Liver (tissue), 10 donors: ENCODE measurements around the gene POU3F3. TPM values are rescaled to one million over a fixed set of nuclear protein-coding genes. Genes with fewer than 3 reads are reported as not detected.
A peak's percentile ranks its signal among the peaks of the same experiment; 100 is the strongest.

Source experiments
- DNase-seq: peaks from one replicate; pipeline ENCODE4 v3.0.0-alpha.2; 2017; ENCODE audit warnings: low spot score
- H3K27ac ChIP-seq, 2 donors: one replicate each; pipeline ENCODE4 v1.7.0; 2013; ENCODE audit warnings: inconsistent platforms in 2 of 2, low read length in 2 of 2, control low read depth in 1 of 2, low read depth in 1 of 2, mild to moderate bottlenecking in 1 of 2
- H3K27me3 ChIP-seq, 4 donors: one replicate each; pipeline versions ENCODE4 v1.6.1 to v1.7.0; 2013; ENCODE audit warnings: low read length in 3 of 4, inconsistent platforms in 1 of 4, mild to moderate bottlenecking in 1 of 4, moderate library complexity in 1 of 4; ENCODE audit not compliant: control insufficient read depth in 4 of 4, insufficient read depth in 4 of 4
- H3K36me3 ChIP-seq, 4 donors: one replicate each; pipeline versions ENCODE4 v1.6.1 to v1.7.0; 2013; ENCODE audit warnings: low read length in 3 of 4, mild to moderate bottlenecking in 3 of 4, low read depth in 1 of 4, moderate library complexity in 1 of 4; ENCODE audit not compliant: control insufficient read depth in 4 of 4, insufficient read depth in 3 of 4
- H3K4me1 ChIP-seq, 4 donors: one replicate each; pipeline versions ENCODE4 v1.6.1 to v1.7.0; 2013; ENCODE audit warnings: low read length in 3 of 4, mild to moderate bottlenecking in 3 of 4, moderate library complexity in 1 of 4; ENCODE audit not compliant: control insufficient read depth in 4 of 4, insufficient read depth in 4 of 4
- H3K4me3 ChIP-seq, 3 donors: one replicate each; pipeline versions ENCODE4 v1.6.1 to v1.7.0; 2013; ENCODE audit warnings: low read length in 3 of 3, control low read depth in 1 of 3, low read depth in 1 of 3, mild to moderate bottlenecking in 1 of 3
- H3K9ac ChIP-seq, 2 donors: one replicate each; pipeline ENCODE4 v1.7.0; 2013; ENCODE audit warnings: low read length in 2 of 2, mild to moderate bottlenecking in 2 of 2, moderate library complexity in 2 of 2, control low read depth in 1 of 2, low read depth in 1 of 2
- H3K9me3 ChIP-seq, 4 donors: one replicate each; pipeline versions ENCODE4 v1.6.1 to v1.7.0; 2013; ENCODE audit warnings: low read length in 3 of 4; ENCODE audit not compliant: control insufficient read depth in 4 of 4
- EGR1 ChIP-seq, 2 donors: IDR thresholded peaks; 2 replicates each; pipeline ENCODE4 v1.6.1; 2016 to 2018; ENCODE audit warnings: antibody characterized with exemption in 2 of 2, low read depth in 2 of 2
- FOXA2 ChIP-seq: IDR thresholded peaks from 2 replicates; pipeline ENCODE4 v1.6.1; 2016; ENCODE audit warnings: antibody characterized with exemption
- GABPA ChIP-seq, 2 donors: IDR thresholded peaks in 1 of 2; conservative IDR thresholded peaks in 1 of 2; 2 replicates each; pipeline ENCODE4 v1.6.1; 2016; ENCODE audit warnings: antibody characterized with exemption in 2 of 2, mild to moderate bottlenecking in 1 of 2, moderate library complexity in 1 of 2
- HNF4A ChIP-seq, 2 donors: conservative IDR thresholded peaks; 2 replicates each; pipeline ENCODE4 v1.6.1; 2016; ENCODE audit warnings: antibody characterized with exemption in 2 of 2, mild to moderate bottlenecking in 2 of 2
- HNF4G ChIP-seq: IDR thresholded peaks from 2 replicates; pipeline ENCODE4 v1.6.1; 2016; ENCODE audit warnings: antibody characterized with exemption
- JUND ChIP-seq, 2 donors: IDR thresholded peaks; 2 replicates each; pipeline ENCODE4 v1.6.1; 2016; ENCODE audit warnings: antibody characterized with exemption in 2 of 2
- RXRA ChIP-seq, 2 donors: IDR thresholded peaks; 2 replicates each; pipeline ENCODE4 v1.6.1; 2017 to 2018; ENCODE audit warnings: antibody characterized with exemption in 2 of 2, mild to moderate bottlenecking in 1 of 2
- SP1 ChIP-seq: IDR thresholded peaks from 2 replicates; pipeline ENCODE4 v1.6.1; 2018; ENCODE audit warnings: antibody characterized with exemption, mild to moderate bottlenecking
- TAF1 ChIP-seq: conservative IDR thresholded peaks from 2 replicates; pipeline ENCODE4 v1.6.1; 2016; ENCODE audit warnings: antibody characterized with exemption, mild to moderate bottlenecking
- YY1 ChIP-seq: IDR thresholded peaks from 2 replicates; pipeline ENCODE4 v1.6.1; 2016; ENCODE audit warnings: antibody characterized with exemption, mild to moderate bottlenecking
- WGBS: extraction: QIAGEN DNeasy Blood & Tissue Kit; methylation state at CpG from one replicate; pipeline ENCODE4 v1.1.7; 2013; 5-methylcytosine and 5-hydroxymethylcytosine counted together
- polyA plus RNA-seq, 2 donors: library from polyadenylated mRNA; stranded (reverse) in 1 of 2; unstranded in 1 of 2; fragments of 200-250 nt in 1 of 2; fragments of >200 nt in 1 of 2; fragmentation: Nextera tagmentation in 1 of 2; extraction: Ambion mirVana in 1 of 2; gene quantifications; one replicate each; pipeline versions ENCODE4 v1.2.1 to v1.2.3, GENCODE V29; 2013 to 2015
- small RNA-seq: library from RNA; depleted of rRNA; stranded (forward); fragments of <200 nt; gene quantifications from one replicate; pipeline ENCODE3, GENCODE V24; 2014
- total RNA-seq, 2 donors: library from RNA; depleted of rRNA; stranded (reverse); fragments of >200 nt; gene quantifications; one replicate each; pipeline ENCODE4 v1.2.3, GENCODE V29; 2014
- TF ChIP-seq, protein P1 (sequence below): IDR thresholded peaks from 2 replicates; pipeline ENCODE4 v1.6.1; 2016; ENCODE audit warnings: antibody characterized with exemption, mild to moderate bottlenecking
- TF ChIP-seq, protein P2 (sequence below): IDR thresholded peaks from 2 replicates; pipeline ENCODE4 v1.6.1; 2016; ENCODE audit warnings: antibody characterized with exemption
- TF ChIP-seq, protein P3 (sequence below): IDR thresholded peaks from 2 replicates; pipeline ENCODE4 v1.6.1; 2016; ENCODE audit warnings: antibody characterized with exemption
- TF ChIP-seq, protein P4 (sequence below): fragments of 150-350 bp; IDR thresholded peaks from 2 replicates; pipeline ENCODE4 v1.5.1; 2017; ENCODE audit warnings: improper control_type of control experiment, low read depth, low read length; ENCODE audit not compliant: missing input control
- donor health status: healthy.
- donor health status: healthy.
- donor health status: healthy.
- donor health status: healthy.
- donor health status: healthy.

POU3F3 gene
- total and polyA plus RNA-seq, 4 donors = not detected

DNA sequence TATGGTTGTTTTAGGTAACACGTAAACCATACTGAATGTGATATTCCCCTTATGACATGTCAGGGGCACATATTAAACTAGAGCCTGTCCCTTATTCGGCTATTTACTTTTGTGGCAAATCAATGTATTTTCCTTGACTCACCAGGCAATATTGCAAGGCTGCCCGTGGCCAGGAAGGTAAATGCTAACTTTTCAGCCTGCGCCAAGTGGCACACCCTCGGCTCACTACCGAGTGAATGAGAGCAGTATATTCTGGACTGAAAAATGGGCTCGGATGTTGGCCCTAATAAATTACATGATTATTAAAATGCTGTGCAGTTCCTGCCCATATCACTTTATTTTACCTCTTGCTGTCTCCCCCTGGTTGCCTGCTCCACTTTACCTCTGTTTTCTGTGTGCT, 46.7 kb downstream of the POU3F3 start (continued):
- TF ChIP-seq, protein P1, sequence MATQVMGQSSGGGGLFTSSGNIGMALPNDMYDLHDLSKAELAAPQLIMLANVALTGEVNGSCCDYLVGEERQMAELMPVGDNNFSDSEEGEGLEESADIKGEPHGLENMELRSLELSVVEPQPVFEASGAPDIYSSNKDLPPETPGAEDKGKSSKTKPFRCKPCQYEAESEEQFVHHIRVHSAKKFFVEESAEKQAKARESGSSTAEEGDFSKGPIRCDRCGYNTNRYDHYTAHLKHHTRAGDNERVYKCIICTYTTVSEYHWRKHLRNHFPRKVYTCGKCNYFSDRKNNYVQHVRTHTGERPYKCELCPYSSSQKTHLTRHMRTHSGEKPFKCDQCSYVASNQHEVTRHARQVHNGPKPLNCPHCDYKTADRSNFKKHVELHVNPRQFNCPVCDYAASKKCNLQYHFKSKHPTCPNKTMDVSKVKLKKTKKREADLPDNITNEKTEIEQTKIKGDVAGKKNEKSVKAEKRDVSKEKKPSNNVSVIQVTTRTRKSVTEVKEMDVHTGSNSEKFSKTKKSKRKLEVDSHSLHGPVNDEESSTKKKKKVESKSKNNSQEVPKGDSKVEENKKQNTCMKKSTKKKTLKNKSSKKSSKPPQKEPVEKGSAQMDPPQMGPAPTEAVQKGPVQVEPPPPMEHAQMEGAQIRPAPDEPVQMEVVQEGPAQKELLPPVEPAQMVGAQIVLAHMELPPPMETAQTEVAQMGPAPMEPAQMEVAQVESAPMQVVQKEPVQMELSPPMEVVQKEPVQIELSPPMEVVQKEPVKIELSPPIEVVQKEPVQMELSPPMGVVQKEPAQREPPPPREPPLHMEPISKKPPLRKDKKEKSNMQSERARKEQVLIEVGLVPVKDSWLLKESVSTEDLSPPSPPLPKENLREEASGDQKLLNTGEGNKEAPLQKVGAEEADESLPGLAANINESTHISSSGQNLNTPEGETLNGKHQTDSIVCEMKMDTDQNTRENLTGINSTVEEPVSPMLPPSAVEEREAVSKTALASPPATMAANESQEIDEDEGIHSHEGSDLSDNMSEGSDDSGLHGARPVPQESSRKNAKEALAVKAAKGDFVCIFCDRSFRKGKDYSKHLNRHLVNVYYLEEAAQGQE = no peak
- no peak for TF ChIP-seq RXRA (IDR thresholded peaks at IDR 0.05)

DNA sequence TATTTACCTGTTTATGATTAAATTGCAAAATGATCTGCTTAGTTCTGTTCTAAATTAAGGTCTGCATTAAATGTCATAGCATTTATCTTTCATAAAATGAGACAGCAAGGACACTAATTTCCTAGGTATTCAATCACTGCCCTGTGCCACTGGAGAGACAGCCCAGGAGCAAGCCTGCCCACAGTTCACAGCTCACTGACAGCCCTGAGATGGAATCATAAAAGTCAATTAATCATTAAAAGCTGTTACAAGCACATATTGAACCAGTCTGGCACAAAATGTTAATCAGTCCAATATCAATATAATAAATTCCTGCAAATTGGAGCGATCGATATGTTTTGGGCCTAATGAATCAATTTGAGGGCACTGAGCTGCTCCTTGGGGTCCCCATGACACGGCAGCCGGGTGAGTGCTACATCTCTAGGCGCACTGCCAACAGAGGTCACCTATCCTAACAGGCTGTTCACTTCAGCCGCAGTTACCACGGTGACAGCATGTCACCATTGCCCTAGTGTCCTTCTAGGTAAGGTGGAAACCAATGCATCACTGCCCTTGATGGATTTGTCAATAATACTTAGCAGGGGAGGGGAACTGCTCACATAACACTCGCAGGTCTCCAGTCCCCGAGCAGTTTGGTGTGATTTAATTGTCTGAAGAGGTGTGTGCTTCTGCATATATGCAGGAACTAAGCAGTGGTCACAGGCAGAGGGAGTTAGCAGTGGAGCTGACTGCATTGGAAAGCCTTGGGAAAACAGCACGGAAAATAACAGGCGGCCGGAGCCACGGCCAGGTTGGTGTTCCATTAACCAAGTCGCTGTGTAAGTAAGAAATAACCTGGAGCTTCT, 47.3 kb downstream of the POU3F3 start:
- WGBS = 52% methylated on average over 14 of the region's 14 CpGs
- TF ChIP-seq SP1 = peak; percentile 20
- TF ChIP-seq TAF1 = no peak
- TF ChIP-seq, protein P2, sequence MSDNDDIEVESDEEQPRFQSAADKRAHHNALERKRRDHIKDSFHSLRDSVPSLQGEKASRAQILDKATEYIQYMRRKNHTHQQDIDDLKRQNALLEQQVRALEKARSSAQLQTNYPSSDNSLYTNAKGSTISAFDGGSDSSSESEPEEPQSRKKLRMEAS = no peak
- H3K27ac ChIP-seq = no peak overlapping the region
- peaks cover 0 to 8% (median under 1%) of the 10 kb centered on the region in 4 donors for H3K27me3 ChIP-seq
- peaks cover 0 to 2% (median 0%) of the 10 kb centered on the region in 4 donors for H3K4me1 ChIP-seq
- no peaks in the 10 kb centered on the region for H3K36me3 ChIP-seq
- no peak overlapping the region for H3K4me3 ChIP-seq
- peaks cover 0 to under 1% (median 0%) of the 10 kb centered on the region in 4 donors for H3K9me3 ChIP-seq
- DNase-seq = peak; percentile 55
- no peak overlapping the region for H3K9ac ChIP-seq

DNA sequence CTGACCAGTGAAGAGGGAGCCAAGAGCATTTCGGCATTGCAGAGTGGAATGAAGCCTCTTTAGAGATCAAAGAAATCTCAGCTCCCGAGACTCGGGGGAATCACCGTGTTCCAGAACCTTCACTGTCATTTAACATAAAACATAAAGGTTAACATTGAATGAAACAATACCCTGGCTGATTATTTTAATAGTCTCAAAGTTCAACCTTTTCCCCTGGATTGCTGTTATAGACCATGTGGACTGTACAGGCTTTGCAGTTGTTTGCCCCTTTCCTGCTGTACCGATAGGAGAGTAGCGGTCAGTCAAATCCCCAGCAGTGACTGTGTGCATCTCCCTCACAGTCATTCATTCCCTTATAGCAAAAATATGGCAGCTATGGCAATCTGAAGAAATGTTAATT, 48.4 kb downstream of the POU3F3 start:
- H3K27ac ChIP-seq = no peak overlapping the region
- no peaks in the 10 kb centered on the region for H3K9me3 ChIP-seq
- H3K27me3 ChIP-seq = peaks cover 0 to 8% (median under 1%) of the 10 kb centered on the region in 4 donors
- no peak for DNase-seq
- TF ChIP-seq RXRA (IDR thresholded peaks at IDR 0.05) (no peak), TAF1 (no peak), SP1 (no peak), YY1 (no peak), JUND (IDR thresholded peaks at IDR 0.05) (no peak), HNF4A (conservative IDR thresholded peaks at IDR 0.05) (no peak), GABPA (IDR thresholded peaks at IDR 0.05 in 1 of 2, conservative IDR thresholded peaks at IDR 0.05 in 1 of 2) (no peak), EGR1 (IDR thresholded peaks at IDR 0.05; ENCODE audit: low read depth in 2 of 2) (no peak), FOXA2 (no peak), HNF4G (no peak)
- TF ChIP-seq, protein P3, sequence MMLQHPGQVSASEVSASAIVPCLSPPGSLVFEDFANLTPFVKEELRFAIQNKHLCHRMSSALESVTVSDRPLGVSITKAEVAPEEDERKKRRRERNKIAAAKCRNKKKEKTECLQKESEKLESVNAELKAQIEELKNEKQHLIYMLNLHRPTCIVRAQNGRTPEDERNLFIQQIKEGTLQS = no peak
- TF ChIP-seq, protein P4, sequence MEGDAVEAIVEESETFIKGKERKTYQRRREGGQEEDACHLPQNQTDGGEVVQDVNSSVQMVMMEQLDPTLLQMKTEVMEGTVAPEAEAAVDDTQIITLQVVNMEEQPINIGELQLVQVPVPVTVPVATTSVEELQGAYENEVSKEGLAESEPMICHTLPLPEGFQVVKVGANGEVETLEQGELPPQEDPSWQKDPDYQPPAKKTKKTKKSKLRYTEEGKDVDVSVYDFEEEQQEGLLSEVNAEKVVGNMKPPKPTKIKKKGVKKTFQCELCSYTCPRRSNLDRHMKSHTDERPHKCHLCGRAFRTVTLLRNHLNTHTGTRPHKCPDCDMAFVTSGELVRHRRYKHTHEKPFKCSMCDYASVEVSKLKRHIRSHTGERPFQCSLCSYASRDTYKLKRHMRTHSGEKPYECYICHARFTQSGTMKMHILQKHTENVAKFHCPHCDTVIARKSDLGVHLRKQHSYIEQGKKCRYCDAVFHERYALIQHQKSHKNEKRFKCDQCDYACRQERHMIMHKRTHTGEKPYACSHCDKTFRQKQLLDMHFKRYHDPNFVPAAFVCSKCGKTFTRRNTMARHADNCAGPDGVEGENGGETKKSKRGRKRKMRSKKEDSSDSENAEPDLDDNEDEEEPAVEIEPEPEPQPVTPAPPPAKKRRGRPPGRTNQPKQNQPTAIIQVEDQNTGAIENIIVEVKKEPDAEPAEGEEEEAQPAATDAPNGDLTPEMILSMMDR = no peak
- no peak overlapping the region for H3K9ac ChIP-seq
- no peak overlapping the region for H3K4me3 ChIP-seq
- WGBS = 86% methylated on average over 6 of the region's 6 CpGs
- no peaks in the 10 kb centered on the region for H3K36me3 ChIP-seq
- H3K4me1 ChIP-seq = peaks cover 0 to 2% (median 0%) of the 10 kb centered on the region in 4 donors

Small RNA genes lying within 50 kb of the gene (small RNA-seq; reads per million reads assigned to genes)
- not detected for gene AC018730.1

Other genes starting within 250 kb of the POU3F3 start
- gene MRPS9, start 184.0 kb downstream of the POU3F3 start, total RNA-seq = 10 to 100 TPM; 11.5 to 27.7 TPM
- gene MRPS9, start 184.0 kb downstream of the POU3F3 start, polyA plus RNA-seq = 10 to 100 TPM; 17.1 to 18.7 TPM